T-helper 17 cell (primary cell): ENCODE data around the gene SMARCAL1. TPM values are rescaled to one million over a fixed set of nuclear protein-coding genes. Genes with fewer than 3 reads are reported as not detected.

Experiments
- ATAC-seq: fragments of 150-1000 bp; cut with Tn5 transposase; 2 replicates; pipeline ENCODE4 v1.10.0; 2021; ENCODE audit warnings: mild to moderate bottlenecking, moderate library complexity
- DNase-seq, 3 donors: peaks; one replicate each; pipeline versions ENCODE4 v3.0.0 to v3.0.0-alpha.2; 2020 to 2021
- H3K9me3 ChIP-seq: one replicate; pipeline ENCODE4 v1.7.0; 2013; ENCODE audit warnings: low read length, mild to moderate bottlenecking; ENCODE audit not compliant: control insufficient read depth, poor library complexity, severe bottlenecking
- H3K27ac Mint-ChIP-seq: one replicate; pipeline ENCODE4 v1.8.0; 2022; ENCODE audit warnings: mild to moderate bottlenecking, moderate library complexity, mixed read lengths
- H3K27me3 Mint-ChIP-seq: one replicate; pipeline ENCODE4 v1.8.0; 2022; ENCODE audit warnings: mixed read lengths
- H3K36me3 Mint-ChIP-seq: one replicate; pipeline ENCODE4 v1.8.0; 2022; ENCODE audit warnings: low read depth, mixed read lengths
- H3K4me1 Mint-ChIP-seq: one replicate; pipeline ENCODE4 v1.8.0; 2022; ENCODE audit warnings: mild to moderate bottlenecking, mixed read lengths
- H3K4me3 Mint-ChIP-seq: one replicate; pipeline ENCODE4 v1.8.0; 2022; ENCODE audit warnings: mild to moderate bottlenecking, moderate library complexity, mixed read lengths
- total RNA-seq, 4 donors: library from RNA in 2 of 4; stranded (reverse) in 2 of 4; gene quantifications; one replicate each; pipeline ENCODE4 v1.2.3 and lab custom pipeline; 2022 to 2026

Gene SMARCAL1
- total RNA-seq, 2 donors from 2014 or later: 14.0 to 15.0 TPM

DNA sequence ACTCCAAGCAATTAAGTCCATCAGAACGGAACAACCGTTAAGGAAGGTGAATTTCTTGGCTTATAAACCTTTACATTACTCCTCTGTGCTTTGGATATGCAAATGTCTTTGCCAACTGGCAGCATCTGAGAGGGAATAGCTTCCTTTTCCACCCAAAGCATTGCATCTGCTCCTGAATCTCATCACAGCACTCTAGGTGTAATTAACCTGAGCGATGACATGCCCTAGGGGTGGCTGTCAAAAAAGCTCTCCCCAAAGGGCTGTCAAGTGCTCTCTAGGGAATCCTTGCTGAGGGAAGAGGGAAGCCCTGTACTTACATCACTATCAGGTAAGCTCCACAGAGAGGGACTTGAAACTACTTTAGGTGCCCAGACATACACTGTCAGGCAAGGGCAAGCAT lies 5.5 kb upstream of the SMARCAL1 start:
- H3K4me3 Mint-ChIP-seq: no peak overlapping the region
- no peaks in the 10 kb centered on the region for H3K4me1 Mint-ChIP-seq
- DNase-seq: no peak
- peaks cover 31% of the 10 kb centered on the region for H3K27me3 Mint-ChIP-seq
- H3K27ac Mint-ChIP-seq: no peak overlapping the region
- H3K36me3 Mint-ChIP-seq: peaks cover 2% of the 10 kb centered on the region
- no peaks in the 10 kb centered on the region for H3K9me3 ChIP-seq
- no peak for ATAC-seq

DNA sequence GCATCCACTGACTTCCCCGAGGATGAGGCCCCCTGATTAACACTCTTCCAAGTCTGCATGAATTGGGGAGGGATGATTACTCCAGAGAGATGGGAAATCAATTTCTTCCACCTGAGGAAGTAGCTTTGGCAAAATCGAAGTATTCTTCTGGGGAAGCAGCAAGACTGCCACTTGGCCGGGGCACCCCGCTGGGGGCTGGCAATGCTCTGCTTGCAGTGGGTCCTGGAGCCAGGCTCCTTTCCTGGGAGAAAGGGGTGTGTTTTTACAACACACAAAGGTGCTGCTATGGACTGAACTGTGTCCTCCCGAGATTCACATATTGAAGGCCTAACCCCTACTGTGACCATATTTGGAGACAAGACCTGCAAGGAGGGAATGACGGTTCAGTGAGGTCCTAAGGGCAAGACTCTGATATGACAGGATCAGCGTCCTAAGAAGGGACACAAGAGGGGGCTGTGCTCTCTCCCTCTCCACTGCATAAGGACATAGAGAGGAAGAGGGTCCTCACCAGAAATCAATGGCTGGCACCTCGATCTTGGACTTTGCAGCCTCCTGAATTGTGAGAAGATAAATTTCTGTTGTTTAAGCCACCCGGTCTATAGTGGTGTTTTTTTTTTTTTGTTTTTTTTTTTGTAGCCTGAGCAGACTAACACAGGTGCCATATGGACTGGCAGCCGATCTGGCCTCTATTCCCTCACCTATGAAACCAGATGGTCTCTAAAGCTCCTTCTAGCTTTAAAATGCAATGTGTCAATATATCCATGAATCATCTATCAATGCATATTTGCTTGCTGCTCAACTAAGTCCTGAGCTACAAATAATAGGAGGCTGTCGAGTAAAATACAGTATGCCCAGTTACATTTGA lies 3.6 kb upstream of the SMARCAL1 start:
- H3K4me3 Mint-ChIP-seq: no peak overlapping the region

DNA sequence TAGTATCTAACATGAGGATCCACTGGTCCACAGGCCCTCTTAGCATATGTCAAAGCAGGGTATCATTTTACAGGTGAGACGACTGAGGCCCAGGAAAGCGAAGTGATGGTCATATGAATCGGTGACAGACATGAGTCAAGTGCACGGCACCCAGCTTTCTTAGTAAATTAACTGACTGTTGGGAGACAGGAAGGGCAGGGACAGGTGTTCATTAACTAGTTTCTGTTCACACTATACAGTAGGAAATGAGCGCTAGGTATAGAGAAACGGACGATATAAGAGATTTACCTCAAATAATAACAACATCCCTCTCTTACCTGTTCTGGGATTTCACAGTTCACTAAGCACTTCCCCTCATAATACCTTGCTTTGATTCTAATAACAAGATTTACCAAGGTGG lies 1.7 kb upstream of the SMARCAL1 start:
- no peak for DNase-seq
- ATAC-seq: no peak
- no peaks in the 10 kb centered on the region for H3K9me3 ChIP-seq
- H3K4me3 Mint-ChIP-seq: no peak overlapping the region
- H3K27ac Mint-ChIP-seq: peak overlapping the region; percentile 59
- H3K4me1 Mint-ChIP-seq: peaks cover 13% of the 10 kb centered on the region
- peaks cover 6% of the 10 kb centered on the region for H3K36me3 Mint-ChIP-seq
- peaks cover 26% of the 10 kb centered on the region for H3K27me3 Mint-ChIP-seq

More for the DNA sequence above, 3.6 kb upstream of the SMARCAL1 start:
- H3K9me3 ChIP-seq: no peaks in the 10 kb centered on the region
- Mint-ChIP-seq H3K27ac (no peak overlapping the region), H3K36me3 (peaks cover 6% of the 10 kb centered on the region), H3K4me1 (peaks cover 12% of the 10 kb centered on the region), H3K27me3 (peaks cover 31% of the 10 kb centered on the region)
- no peak for DNase-seq
- ATAC-seq: no peak

DNA sequence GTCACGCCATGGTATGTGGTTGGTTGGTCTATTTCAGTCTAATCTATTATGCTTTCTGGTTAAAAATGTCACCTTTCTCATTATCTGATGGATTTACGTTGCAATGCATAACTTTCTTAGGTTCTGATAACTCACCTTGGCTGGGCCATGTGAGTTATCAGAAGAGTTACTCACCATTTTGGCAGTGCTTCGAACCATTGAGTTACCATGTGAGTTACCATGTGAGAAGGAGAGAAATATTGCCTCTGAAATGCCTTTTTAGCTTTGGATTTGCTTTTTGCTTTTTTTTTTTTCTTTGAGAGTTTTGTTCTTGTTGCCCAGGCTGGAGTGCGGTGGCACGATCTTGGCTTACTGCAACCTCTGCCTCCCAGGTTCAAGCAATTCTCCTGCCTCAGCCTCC lies 1.6 kb downstream of the SMARCAL1 start:
- Mint-ChIP-seq H3K4me1 (peaks cover 23% of the 10 kb centered on the region), H3K36me3 (peaks cover 9% of the 10 kb centered on the region), H3K27ac (no peak overlapping the region), H3K27me3 (no peaks in the 10 kb centered on the region), H3K4me3 (peak overlapping the region; percentile 53)
- no peak for ATAC-seq
- no peak for DNase-seq
- no peaks in the 10 kb centered on the region for H3K9me3 ChIP-seq

DNA sequence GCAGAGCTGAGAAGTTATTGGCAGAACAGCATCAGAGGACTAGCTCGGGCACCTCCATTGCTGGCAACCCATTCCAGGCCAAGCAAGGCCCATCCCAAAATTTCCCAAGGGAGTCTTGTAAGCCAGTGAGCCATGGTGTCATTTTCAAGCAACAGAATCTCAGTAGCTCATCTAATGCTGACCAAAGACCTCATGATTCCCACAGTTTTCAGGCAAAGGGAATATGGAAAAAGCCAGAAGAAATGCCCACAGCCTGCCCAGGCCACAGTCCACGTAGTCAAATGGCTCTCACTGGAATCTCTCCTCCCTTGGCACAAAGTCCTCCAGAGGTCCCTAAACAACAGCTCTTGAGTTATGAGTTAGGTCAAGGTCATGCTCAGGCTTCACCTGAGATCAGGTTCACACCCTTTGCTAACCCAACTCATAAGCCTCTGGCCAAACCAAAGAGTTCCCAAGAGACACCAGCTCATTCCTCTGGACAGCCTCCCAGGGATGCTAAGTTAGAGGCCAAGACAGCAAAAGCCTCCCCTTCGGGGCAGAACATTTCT lies 2.6 kb downstream of the SMARCAL1 start:
- H3K9me3 ChIP-seq: no peaks in the 10 kb centered on the region
- ATAC-seq (no peak), DNase-seq (no peak)
- H3K36me3 Mint-ChIP-seq: peaks cover 9% of the 10 kb centered on the region
- peaks cover 25% of the 10 kb centered on the region for H3K4me1 Mint-ChIP-seq
- no peak overlapping the region for H3K4me3 Mint-ChIP-seq
- H3K27me3 Mint-ChIP-seq: no peaks in the 10 kb centered on the region
- H3K27ac Mint-ChIP-seq: no peak overlapping the region

DNA sequence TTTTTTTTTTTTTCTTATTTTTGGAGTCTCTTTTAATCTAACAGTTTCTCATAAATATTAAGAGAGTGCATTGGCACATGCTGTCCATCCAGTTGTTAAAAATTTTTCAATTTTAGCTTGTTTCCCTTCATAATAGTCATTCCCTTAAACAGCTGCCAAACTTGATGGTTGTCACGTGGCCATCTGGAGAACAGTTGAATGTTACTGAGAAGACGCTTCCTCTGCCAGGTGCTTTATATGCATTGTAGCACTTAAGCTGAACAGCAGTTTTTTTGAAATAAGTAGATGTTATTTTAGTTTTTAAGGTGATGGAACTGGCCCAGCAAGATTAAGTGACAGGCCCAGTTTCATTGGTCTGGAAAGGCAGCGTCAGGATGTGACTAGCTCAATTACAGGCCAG lies 3.3 kb downstream of the SMARCAL1 start:
- H3K27me3 Mint-ChIP-seq: no peaks in the 10 kb centered on the region
- no peak overlapping the region for H3K27ac Mint-ChIP-seq
- DNase-seq (no peak), ATAC-seq (no peak)
- peaks cover 30% of the 10 kb centered on the region for H3K4me1 Mint-ChIP-seq
- H3K9me3 ChIP-seq: no peaks in the 10 kb centered on the region
- peaks cover 15% of the 10 kb centered on the region for H3K36me3 Mint-ChIP-seq
- no peak overlapping the region for H3K4me3 Mint-ChIP-seq

DNA sequence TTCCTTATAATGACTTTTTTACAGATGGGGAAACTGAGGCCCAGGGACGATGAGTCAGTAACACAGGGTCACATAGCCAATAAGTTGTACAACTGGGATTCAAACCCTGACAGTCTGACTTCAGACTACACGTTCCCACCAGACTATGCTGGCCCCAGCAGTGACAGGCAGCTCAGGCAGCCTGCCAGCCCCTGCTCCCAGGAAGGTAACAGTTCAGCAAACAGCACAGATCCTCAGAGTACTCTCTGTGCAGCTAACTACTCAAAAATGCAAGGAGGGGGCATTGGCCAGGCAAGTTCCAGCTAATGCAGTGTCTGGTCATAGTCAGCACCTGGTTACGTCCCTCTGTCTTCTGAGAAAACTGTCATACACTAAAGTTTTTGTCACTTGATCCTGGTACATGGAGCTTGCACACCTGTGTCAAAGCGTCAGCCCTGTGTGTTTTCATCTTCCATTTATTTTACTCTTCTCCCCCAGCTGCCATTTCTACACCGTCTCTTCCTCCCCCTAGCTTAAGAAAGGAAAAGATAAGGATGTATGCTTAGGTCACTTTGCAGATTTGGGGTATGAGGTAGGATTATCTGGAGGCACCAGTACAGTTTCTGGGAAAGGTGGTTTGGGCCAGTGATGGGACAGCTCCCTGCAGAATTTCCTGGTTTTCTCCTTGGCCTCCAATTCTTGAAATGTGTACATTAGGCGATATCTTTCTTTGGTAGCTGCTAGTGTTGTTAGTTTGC lies 4.5 kb downstream of the SMARCAL1 start:
- H3K27me3 Mint-ChIP-seq: no peaks in the 10 kb centered on the region
- H3K27ac Mint-ChIP-seq: peak overlapping the region; percentile 37
- peaks cover 30% of the 10 kb centered on the region for H3K4me1 Mint-ChIP-seq

DNA sequence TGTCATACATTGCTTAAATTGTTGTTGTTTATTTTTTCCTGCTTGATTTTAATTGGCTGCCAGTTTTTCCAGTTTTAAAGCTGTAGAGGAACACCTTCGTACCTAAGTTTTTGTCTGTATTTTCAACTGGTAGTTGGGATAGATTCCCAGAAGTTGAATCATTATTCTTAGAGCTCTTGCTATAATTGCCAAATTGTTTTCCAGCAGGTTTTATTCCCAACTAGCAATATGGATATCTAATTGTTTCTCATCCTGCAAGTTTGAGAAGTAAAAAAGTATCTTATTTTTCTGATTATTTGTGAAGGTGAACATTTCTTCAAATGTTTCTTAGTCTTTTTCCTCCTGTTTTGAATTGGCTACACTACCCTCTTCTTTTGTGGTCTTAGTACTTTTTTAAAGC lies 6.7 kb downstream of the SMARCAL1 start:
- H3K27me3 Mint-ChIP-seq: no peaks in the 10 kb centered on the region
- peaks cover 17% of the 10 kb centered on the region for H3K4me1 Mint-ChIP-seq
- H3K27ac Mint-ChIP-seq: no peak overlapping the region
- no peak overlapping the region for H3K4me3 Mint-ChIP-seq
- peaks cover 20% of the 10 kb centered on the region for H3K36me3 Mint-ChIP-seq
- ATAC-seq (no peak), DNase-seq (no peak)
- H3K9me3 ChIP-seq: no peaks in the 10 kb centered on the region

More for the DNA sequence above, 4.5 kb downstream of the SMARCAL1 start:
- Mint-ChIP-seq H3K4me3 (no peak overlapping the region), H3K36me3 (peaks cover 15% of the 10 kb centered on the region)
- DNase-seq (no peak), ATAC-seq (no peak)
- H3K9me3 ChIP-seq: no peaks in the 10 kb centered on the region

DNA sequence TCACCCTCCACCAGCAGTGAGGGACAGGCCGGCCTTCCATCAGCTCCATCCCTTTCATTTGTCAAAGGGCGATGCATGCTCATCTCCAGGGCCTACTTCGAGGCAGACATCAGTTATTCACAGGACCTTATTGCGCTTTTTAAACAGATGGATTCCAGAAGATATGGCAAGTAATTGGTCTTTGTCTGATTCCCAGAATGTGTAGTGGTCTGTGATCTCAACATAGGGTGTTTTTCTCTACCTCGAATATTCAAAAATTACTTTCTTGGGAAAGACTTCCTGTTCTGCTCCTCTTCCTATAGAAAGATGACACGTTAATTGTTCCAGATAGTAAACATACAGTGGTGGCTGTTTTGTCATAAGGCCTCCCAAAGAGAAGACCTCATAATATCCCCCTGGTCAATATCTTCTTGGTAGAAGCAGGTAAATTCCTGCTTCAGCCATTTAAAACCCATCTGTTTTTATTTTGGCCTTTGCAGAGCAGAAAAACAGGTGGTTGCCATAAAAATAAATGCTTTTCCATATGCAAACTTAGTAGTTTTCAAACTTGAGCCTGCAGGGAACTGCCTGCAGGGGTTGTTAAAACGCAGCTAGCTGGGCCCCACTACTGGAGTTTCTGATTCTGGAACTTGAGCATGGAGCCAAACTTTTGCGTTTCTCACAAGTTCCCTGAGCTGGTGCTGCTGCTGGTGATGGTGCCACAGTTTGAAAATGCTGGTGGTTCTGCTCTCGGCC lies 8.2 kb downstream of the SMARCAL1 start:
- Mint-ChIP-seq H3K4me3 (no peak overlapping the region), H3K36me3 (peaks cover 25% of the 10 kb centered on the region), H3K27ac (peak overlapping the region; percentile 3), H3K4me1 (peaks cover 17% of the 10 kb centered on the region), H3K27me3 (no peaks in the 10 kb centered on the region)
- DNase-seq (no peak), ATAC-seq (no peak)
- no peaks in the 10 kb centered on the region for H3K9me3 ChIP-seq

DNA sequence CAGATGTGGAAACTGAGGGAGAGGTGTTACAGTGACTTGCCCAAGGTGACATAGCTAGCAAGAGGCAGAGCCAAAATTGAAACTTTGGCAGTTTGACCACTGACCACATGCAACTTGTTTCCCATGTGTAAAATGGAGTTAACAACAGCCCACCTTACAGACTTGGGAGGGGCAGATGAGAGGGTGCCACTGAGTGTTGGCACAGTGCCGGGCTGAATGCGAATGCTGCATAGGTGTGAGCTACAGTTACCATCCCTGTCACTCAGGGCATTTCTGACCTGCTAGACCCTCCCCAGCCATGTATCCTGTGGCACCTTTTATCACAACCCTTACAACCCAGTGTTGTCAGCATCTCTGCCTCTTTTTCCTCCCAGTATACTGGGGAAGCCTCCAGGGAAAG lies 10.8 kb downstream of the SMARCAL1 start:
- no peak overlapping the region for H3K4me3 Mint-ChIP-seq
- ATAC-seq (no peak), DNase-seq (no peak)
- H3K27me3 Mint-ChIP-seq: no peaks in the 10 kb centered on the region
- H3K9me3 ChIP-seq: no peaks in the 10 kb centered on the region
- H3K4me1 Mint-ChIP-seq: peaks cover 13% of the 10 kb centered on the region
- H3K27ac Mint-ChIP-seq: no peak overlapping the region
- peaks cover 20% of the 10 kb centered on the region for H3K36me3 Mint-ChIP-seq

DNA sequence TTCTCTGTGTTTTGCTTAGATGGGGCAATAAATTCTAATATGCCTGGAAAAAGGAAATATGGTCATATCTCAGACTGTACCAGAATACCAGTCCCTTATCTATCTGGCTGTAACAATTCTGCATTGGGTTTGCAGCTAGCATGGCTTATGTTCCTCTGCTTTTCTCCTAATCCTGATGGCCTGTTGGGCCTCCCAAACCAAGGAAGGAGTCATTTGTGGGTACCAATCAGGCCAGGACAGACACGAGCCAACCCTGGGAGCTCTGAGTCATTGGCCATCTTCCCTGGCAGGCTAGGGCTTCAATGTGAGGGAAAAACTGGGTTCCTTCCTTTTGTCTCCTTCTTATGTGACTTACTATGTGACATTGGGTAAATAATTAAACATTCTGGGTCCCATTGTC lies 12.0 kb downstream of the SMARCAL1 start:
- ATAC-seq (no peak), DNase-seq (no peak)
- H3K27ac Mint-ChIP-seq: no peak overlapping the region
- H3K9me3 ChIP-seq: no peaks in the 10 kb centered on the region
- no peak overlapping the region for H3K4me3 Mint-ChIP-seq
- peaks cover 24% of the 10 kb centered on the region for H3K36me3 Mint-ChIP-seq
- peaks cover 8% of the 10 kb centered on the region for H3K4me1 Mint-ChIP-seq
- no peaks in the 10 kb centered on the region for H3K27me3 Mint-ChIP-seq

DNA sequence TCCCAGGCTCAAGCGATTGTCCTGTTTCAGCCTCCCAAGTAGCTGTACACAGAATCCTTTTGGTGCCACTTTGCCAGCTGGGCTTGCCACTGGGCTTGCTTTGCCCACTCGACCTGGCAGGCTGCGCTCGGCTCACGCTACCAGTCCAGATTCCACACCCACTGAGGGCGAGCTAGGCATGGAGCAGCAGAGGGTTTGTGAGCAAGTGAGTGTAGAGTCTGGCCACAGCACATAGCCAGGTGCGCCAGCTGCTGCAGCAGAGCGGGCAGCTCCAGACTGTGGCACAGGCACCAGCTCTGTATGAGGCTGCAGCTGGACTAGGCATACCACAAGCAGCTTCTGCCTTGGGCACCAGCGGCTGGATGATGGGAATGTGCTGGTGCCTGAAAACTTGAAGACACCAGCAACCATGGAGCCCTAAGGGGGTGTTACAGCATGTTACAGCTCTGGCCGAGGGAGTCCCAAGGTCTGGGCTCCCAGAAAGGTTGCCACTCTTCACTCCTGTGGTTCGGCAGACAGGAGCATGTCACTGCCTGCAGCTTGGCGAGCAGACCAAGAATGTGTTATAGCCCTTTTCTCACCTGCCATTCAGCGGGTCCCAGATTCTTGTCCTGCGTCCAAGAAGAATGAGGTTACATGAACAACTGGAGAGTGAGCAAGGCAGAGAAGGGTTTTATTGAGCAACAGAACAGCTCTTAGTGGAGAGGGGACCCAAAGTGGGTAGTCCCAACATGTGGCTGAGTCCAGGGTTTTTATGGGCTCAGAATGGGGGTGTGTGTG lies 12.9 kb downstream of the SMARCAL1 start:
- ATAC-seq (no peak), DNase-seq (no peak)
- no peak overlapping the region for H3K27ac Mint-ChIP-seq
- H3K36me3 Mint-ChIP-seq: peaks cover 26% of the 10 kb centered on the region
- no peaks in the 10 kb centered on the region for H3K27me3 Mint-ChIP-seq
- H3K4me1 Mint-ChIP-seq: peaks cover 4% of the 10 kb centered on the region
- no peaks in the 10 kb centered on the region for H3K9me3 ChIP-seq
- H3K4me3 Mint-ChIP-seq: no peak overlapping the region
